SK-N-SH treated with all-trans-retinoic acid at 6 μM for 48 hours (cell line): ENCODE measurements around the gene ZNF771.

Source experiments
- CREB5 ChIP-seq: fragments of 250-450 bp; sonication (Bioruptor Pico); IDR thresholded peaks from 2 replicates; pipeline ENCODE4 v1.5.1; 2020; ENCODE audit warnings: low read depth, mild to moderate bottlenecking, moderate library complexity
- OSR1 ChIP-seq: fragments of 250-450 bp; sonication (Bioruptor Pico); IDR thresholded peaks from 2 replicates; pipeline ENCODE4 v1.8.0; 2022; ENCODE audit warnings: moderate library complexity, mild to moderate bottlenecking, inconsistent platforms
- RARB ChIP-seq: fragments of 250-450 bp; sonication (Bioruptor Pico); IDR thresholded peaks from 2 replicates; pipeline ENCODE4 v1.8.0; 2021; ENCODE audit warnings: mild to moderate bottlenecking, moderate library complexity
- ZFP30 ChIP-seq: fragments of 450-650 bp; formaldehyde crosslinking; IDR thresholded peaks from 2 replicates; pipeline ENCODE4 v1.5.0; 2022; ENCODE audit warnings: mild to moderate bottlenecking, moderate library complexity

GRCh38 chr16:30459456-30459855 is 52.0 kb downstream of the ZNF771 start:
- TF ChIP-seq RARB (no peak), OSR1 (CRISPR knock-in tag) (no peak), ZFP30 (CRISPR knock-in tag) (no peak), CREB5 (no peak)
